ENCODE data around the gene FAM217A. TPM values are rescaled to one million over a fixed set of nuclear protein-coding genes. Genes with fewer than 3 reads are reported as not detected.

The FAM217A gene
- total and polyA plus RNA-seq, 9 of the 15 experiments (the other 6 are each of a cell fraction or from before 2014, with no cell fraction given): not detected

DNA sequence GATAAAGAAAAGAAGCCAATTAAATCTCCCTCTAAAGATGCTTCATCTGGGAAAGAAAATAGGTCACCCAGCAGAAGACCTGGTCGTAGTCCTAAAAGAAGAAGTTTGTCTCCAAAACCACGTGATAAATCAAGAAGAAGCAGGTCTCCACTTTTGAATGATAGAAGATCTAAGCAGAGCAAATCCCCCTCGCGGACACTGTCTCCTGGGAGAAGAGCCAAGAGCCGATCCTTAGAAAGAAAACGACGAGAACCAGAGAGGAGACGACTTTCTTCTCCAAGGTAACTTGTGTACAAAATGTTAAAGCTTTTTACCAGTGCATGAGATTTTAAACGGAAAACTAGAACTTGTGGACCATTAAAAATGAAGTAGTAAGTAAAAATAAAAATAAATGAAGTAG is 46.5 kb downstream of the FAM217A start:
- BruUV-seq (replicated peaks): no TSS peak
- ATAC-seq (no peak), FAIRE-seq (no peak), DNase-seq (ENCODE audit: extremely low read depth in 1 of 4, low spot score in 3 of 4) (no peak)
- Histone ChIP-seq H3K9me3 (replicated peaks; ENCODE audit: control insufficient read depth, insufficient read depth, low read depth, low read length) (no peaks in the 10 kb centered on the region), H3K36me3 (ENCODE audit: control insufficient read depth, insufficient read depth, low read length) (peaks cover 88% of the 10 kb centered on the region), H3K4me1 (replicated peaks in 1 of 2; ENCODE audit: control insufficient read depth in 2 of 2, insufficient read depth in 2 of 2, low read length in 2 of 2) (peaks cover 6 to 16% of the 10 kb centered on the region in 2 experiments; a peak in 4 of 5 replicates), H3K27me3 (ENCODE audit: control insufficient read depth in 2 of 2, insufficient read depth in 2 of 2, low read length in 2 of 2) (no peaks in the 10 kb centered on the region), H2AFZ (ENCODE audit: low read depth, low read length) (no peak overlapping the region), H3K79me2 (ENCODE audit: control insufficient read depth, insufficient read depth, low read length) (peaks cover 98% of the 10 kb centered on the region), H4K20me1 (replicated peaks; ENCODE audit: control insufficient read depth, insufficient read depth, low read length) (peaks cover 8% of the 10 kb centered on the region; the same call in 1 of the 2 replicates), H3K9me1 (ENCODE audit: control insufficient read depth, insufficient read depth, low read length) (no peaks in the 10 kb centered on the region), H3K27ac (ENCODE audit: extremely low read depth, low read depth, low read length) (no peak overlapping the region), H3K4me3 (no peak overlapping the region), H3K9ac (ENCODE audit: insufficient read depth in 1 of 2, low read depth in 2 of 2, low read length in 2 of 2) (no peak overlapping the region), H3K4me2 (ENCODE audit: insufficient read depth, low read length) (no peak overlapping the region)
- WGBS (ENCODE audit: insufficient coverage, low coverage, missing lambda C conversion rate): 53% methylated on average over 9 of the region's 9 CpGs
- intact Hi-C loops (cut with micrococcal nuclease): no loop called here
- in situ Hi-C loops (cut with MboI): no loop called here
- POLR2A ChIA-PET: interaction anchor here (5.2 kb wide), 1 partner anchor 10 kb away, joined by 41 read pairs; a partner anchor contains a TSS
- CTCF ChIA-PET (ENCODE audit: low intra/inter-chr PET ratio): no interaction called here
- TF ChIP-seq, protein P1, sequence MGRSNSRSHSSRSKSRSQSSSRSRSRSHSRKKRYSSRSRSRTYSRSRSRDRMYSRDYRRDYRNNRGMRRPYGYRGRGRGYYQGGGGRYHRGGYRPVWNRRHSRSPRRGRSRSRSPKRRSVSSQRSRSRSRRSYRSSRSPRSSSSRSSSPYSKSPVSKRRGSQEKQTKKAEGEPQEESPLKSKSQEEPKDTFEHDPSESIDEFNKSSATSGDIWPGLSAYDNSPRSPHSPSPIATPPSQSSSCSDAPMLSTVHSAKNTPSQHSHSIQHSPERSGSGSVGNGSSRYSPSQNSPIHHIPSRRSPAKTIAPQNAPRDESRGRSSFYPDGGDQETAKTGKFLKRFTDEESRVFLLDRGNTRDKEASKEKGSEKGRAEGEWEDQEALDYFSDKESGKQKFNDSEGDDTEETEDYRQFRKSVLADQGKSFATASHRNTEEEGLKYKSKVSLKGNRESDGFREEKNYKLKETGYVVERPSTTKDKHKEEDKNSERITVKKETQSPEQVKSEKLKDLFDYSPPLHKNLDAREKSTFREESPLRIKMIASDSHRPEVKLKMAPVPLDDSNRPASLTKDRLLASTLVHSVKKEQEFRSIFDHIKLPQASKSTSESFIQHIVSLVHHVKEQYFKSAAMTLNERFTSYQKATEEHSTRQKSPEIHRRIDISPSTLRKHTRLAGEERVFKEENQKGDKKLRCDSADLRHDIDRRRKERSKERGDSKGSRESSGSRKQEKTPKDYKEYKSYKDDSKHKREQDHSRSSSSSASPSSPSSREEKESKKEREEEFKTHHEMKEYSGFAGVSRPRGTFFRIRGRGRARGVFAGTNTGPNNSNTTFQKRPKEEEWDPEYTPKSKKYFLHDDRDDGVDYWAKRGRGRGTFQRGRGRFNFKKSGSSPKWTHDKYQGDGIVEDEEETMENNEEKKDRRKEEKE (IDR thresholded peaks at IDR 0.05; ENCODE audit: borderline replicate concordance in 1 of 2, control insufficient read depth in 1 of 2, low read depth in 2 of 2, low read length in 1 of 2): 0 out of 4 replicates have a peak, but pooled peaks of 1 of the 2 experiments have one; percentile 20
- TF ChIP-seq ASH1L (IDR thresholded peaks at IDR 0.05; ENCODE audit: borderline replicate concordance, low read depth, partially characterized antibody): no peak
- TF ChIP-seq, protein P2, sequence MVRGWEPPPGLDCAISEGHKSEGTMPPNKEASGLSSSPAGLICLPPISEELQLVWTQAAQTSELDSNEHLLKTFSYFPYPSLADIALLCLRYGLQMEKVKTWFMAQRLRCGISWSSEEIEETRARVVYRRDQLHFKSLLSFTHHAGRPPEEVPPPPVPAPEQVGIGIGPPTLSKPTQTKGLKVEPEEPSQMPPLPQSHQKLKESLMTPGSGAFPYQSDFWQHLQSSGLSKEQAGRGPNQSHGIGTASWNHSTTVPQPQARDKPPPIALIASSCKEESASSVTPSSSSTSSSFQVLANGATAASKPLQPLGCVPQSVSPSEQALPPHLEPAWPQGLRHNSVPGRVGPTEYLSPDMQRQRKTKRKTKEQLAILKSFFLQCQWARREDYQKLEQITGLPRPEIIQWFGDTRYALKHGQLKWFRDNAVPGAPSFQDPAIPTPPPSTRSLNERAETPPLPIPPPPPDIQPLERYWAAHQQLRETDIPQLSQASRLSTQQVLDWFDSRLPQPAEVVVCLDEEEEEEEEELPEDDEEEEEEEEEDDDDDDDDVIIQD (CRISPR knock-in tag; IDR thresholded peaks at IDR 0.05): no peak
- 0 out of 2 replicates have a peak, but pooled peaks have one; percentile 32 for TF ChIP-seq RAD51 (IDR thresholded peaks at IDR 0.05; ENCODE audit: borderline replicate concordance, low read depth)
- peak; percentile 36; the same call in 1 of the 2 replicates for TF ChIP-seq POLR2AphosphoS5 (IDR thresholded peaks at IDR 0.05; ENCODE audit: control insufficient read depth, insufficient read depth, low read depth, low read length)
- TF ChIP-seq MEIS2 (IDR thresholded peaks at IDR 0.05; ENCODE audit: partially characterized antibody): peak; percentile 20
- TF ChIP-seq NR4A1 (CRISPR knock-in tag; IDR thresholded peaks at IDR 0.05): no peak
- no peak for TF ChIP-seq NR4A1 (tag; IDR thresholded peaks at IDR 0.05)
